HCT116 (cell line): ENCODE results near the gene TTF2. TPM values are rescaled to one million over a fixed set of nuclear protein-coding genes. Genes with fewer than 3 reads are reported as not detected.

Experiments
- ATAC-seq: fragments of 200-7000 bp; cut with Tn5 transposase; 2 replicates; pipeline ENCODE4 v1.9.1; 2020; ENCODE audit warnings: mild to moderate bottlenecking, moderate library complexity
- BruUV-seq: library from RNA; stranded (reverse); fragments of 400-500 nt; replicated peaks from 2 replicates; lab custom pipeline; 2021; lab: Mats Ljungman, UMichigan
- CTCF ChIA-PET: fragments of 300-600 bp; sonication (Branson Sonifier 250); formaldehyde crosslinking; loops from one replicate; lab custom pipeline; 2021; ENCODE audit warnings: antibody characterized with exemption; lab: Charles Lee
- POLR2A ChIA-PET: fragments of 300-600, 350-600 bp; sonication (Branson Sonifier 250); formaldehyde crosslinking; loops from one replicate; lab custom pipeline; 2021; ENCODE audit warnings: antibody characterized with exemption; lab: Charles Lee
- RAD21 ChIA-PET, 2 experiments: fragments of 300-600 bp; sonication (Branson Sonifier 250); formaldehyde crosslinking; loops; one replicate each; lab custom pipeline; 2023; ENCODE audit warnings: low total read pairs in 2 of 2; ENCODE audit not compliant: uncharacterized antibody in 2 of 2, unreplicated experiment in 2 of 2, low non-redundant PET in 1 of 2; lab: Charles Lee
- DNase-seq: peaks from one replicate; pipeline ENCODE4 v3.0.0-alpha.2; 2010; ENCODE audit warnings: low read depth, low spot score
- H2AFZ ChIP-seq: fragments of 200-600 bp; shearing (Covaris generic), sonication (generic); 2 replicates; pipeline ENCODE4 v1.6.1; 2017; ENCODE audit warnings: low read depth, mixed run types, mixed read lengths, antibody characterized with exemption, low read length; ENCODE audit not compliant: poor library complexity, severe bottlenecking
- H3K27ac ChIP-seq: 2 replicates; pipeline ENCODE4 v1.5.1; 2012; ENCODE audit warnings: low read depth, low read length
- H3K27me3 ChIP-seq: fragments of 200-600 bp; sonication (generic); 2 replicates; pipeline ENCODE4 v1.6.1; 2016; ENCODE audit warnings: mixed run types, low read length, mixed read lengths; ENCODE audit not compliant: insufficient read depth
- H3K36me3 ChIP-seq, 2 experiments: fragments of 200-500 bp in 1 of 2; fragments of 200-600 bp in 1 of 2; sonication (Bioruptor generic) in 1 of 2; sonication (generic) in 1 of 2; 2 replicates each; pipeline versions ENCODE4 v1.5.1 to v1.6.1; 2014 to 2016; ENCODE audit warnings: low read length in 2 of 2, inconsistent platforms in 1 of 2, mixed read lengths in 1 of 2, mixed run types in 1 of 2; ENCODE audit not compliant: insufficient read depth in 2 of 2, control insufficient read depth in 1 of 2
- H3K4me1 ChIP-seq, 2 experiments: fragments of 200-600 bp in 1 of 2; sonication (generic) in 1 of 2; 2 replicates each; pipeline versions ENCODE4 v1.5.1 to v1.6.1; 2012 to 2017; ENCODE audit warnings: low read length in 2 of 2, inconsistent platforms in 1 of 2, mild to moderate bottlenecking in 1 of 2, mixed read lengths in 1 of 2, mixed run types in 1 of 2, moderate library complexity in 1 of 2; ENCODE audit not compliant: insufficient read depth in 2 of 2, control insufficient read depth in 1 of 2
- H3K4me2 ChIP-seq: fragments of 200-600 bp; sonication (generic); 2 replicates; pipeline ENCODE4 v1.6.1; 2017; ENCODE audit warnings: mixed run types, low read length, mixed read lengths
- H3K4me3 ChIP-seq, 2 experiments: fragments of 200-600 bp in 1 of 2; sonication (generic) in 1 of 2; replicated peaks in 1 of 2; 2 replicates each; pipeline ENCODE4 v1.5.1; 2011 to 2016; ENCODE audit warnings: low read length in 2 of 2, control low read depth in 1 of 2, low read depth in 1 of 2, mild to moderate bottlenecking in 1 of 2, mixed read lengths in 1 of 2, mixed run types in 1 of 2
- H3K79me2 ChIP-seq: fragments of 200-600 bp; sonication (generic); 2 replicates; pipeline ENCODE4 v1.6.1; 2017; ENCODE audit warnings: mild to moderate bottlenecking, mixed run types, low read length, moderate library complexity, mixed read lengths; ENCODE audit not compliant: insufficient read depth
- H3K9ac ChIP-seq: fragments of 200-600 bp; sonication (generic); 2 replicates; pipeline ENCODE4 v1.6.1; 2016; ENCODE audit warnings: low read length, mixed read lengths
- H3K9me2 ChIP-seq: fragments of 200-600 bp; sonication (generic), shearing (Covaris generic); 2 replicates; pipeline ENCODE4 v1.6.1; 2017; ENCODE audit warnings: mixed run types, mild to moderate bottlenecking, moderate library complexity; ENCODE audit not compliant: insufficient read depth
- H3K9me3 ChIP-seq, 2 experiments: fragments of 200-500 bp in 1 of 2; fragments of 200-600 bp in 1 of 2; sonication (Bioruptor generic) in 1 of 2; sonication (generic) in 1 of 2; 2 replicates each; pipeline ENCODE4 v1.6.1; 2014 to 2017; ENCODE audit warnings: low read length in 2 of 2, mixed read lengths in 2 of 2, inconsistent platforms in 1 of 2, low read depth in 1 of 2, mild to moderate bottlenecking in 1 of 2, mixed run types in 1 of 2, moderate library complexity in 1 of 2; ENCODE audit not compliant: control insufficient read depth in 1 of 2, insufficient read depth in 1 of 2
- H4K20me1 ChIP-seq: fragments of 200-600 bp; sonication (generic), shearing (Covaris generic); 2 replicates; pipeline ENCODE4 v1.6.1; 2017; ENCODE audit warnings: mixed run types, mild to moderate bottlenecking, moderate library complexity; ENCODE audit not compliant: insufficient read depth
- EGR1 ChIP-seq: IDR thresholded peaks from 2 replicates; pipeline ENCODE4 v1.6.1; 2012; ENCODE audit warnings: low read depth
- ELF1 ChIP-seq: IDR thresholded peaks from 2 replicates; pipeline ENCODE4 v1.6.1; 2012; ENCODE audit warnings: low read depth, borderline replicate concordance
- FOSL1 ChIP-seq: IDR thresholded peaks from 2 replicates; pipeline ENCODE4 v1.6.1; 2012; ENCODE audit warnings: low read depth
- POLR2A ChIP-seq: IDR thresholded peaks from 2 replicates; pipeline ENCODE4 v1.7.0; 2011; ENCODE audit warnings: borderline replicate concordance; ENCODE audit not compliant: insufficient read depth, insufficient read length; ENCODE audit errors: extremely low read depth
- POLR2AphosphoS5 ChIP-seq: IDR thresholded peaks from 2 replicates; pipeline ENCODE4 v1.6.1; 2011; ENCODE audit warnings: mild to moderate bottlenecking, low read depth, low read length, moderate library complexity
- SIN3A ChIP-seq: IDR thresholded peaks from 2 replicates; pipeline ENCODE4 v1.6.1; 2012; ENCODE audit warnings: low read depth
- SRF ChIP-seq: IDR thresholded peaks from 2 replicates; pipeline ENCODE4 v1.6.1; 2012; ENCODE audit warnings: low read depth
- YY1 ChIP-seq: IDR thresholded peaks from 2 replicates; pipeline ENCODE4 v1.6.1; 2011; ENCODE audit warnings: low read length, low read depth, moderate library complexity, mild to moderate bottlenecking; ENCODE audit not compliant: insufficient replicate concordance; ENCODE audit errors: extremely low read depth
- ZFX ChIP-seq: fragments of 450-650 bp; IDR thresholded peaks from 2 replicates; pipeline ENCODE4 v1.6.1; 2017
- intact Hi-C: fragments of 100-400 bp; cut with micrococcal nuclease; formaldehyde crosslinking; loops from 2 replicates; pipeline ENCODE4 v1.10.0; 2022
- total RNA-seq: library from RNA; stranded (reverse); gene quantifications from one replicate; pipeline ENCODE4 v1.2.1, GENCODE V29; 2021; ENCODE audit not compliant: unreplicated experiment

The TTF2 gene
- total RNA-seq, 1 experiment from 2014 or later, result 60.3 TPM

- Histone ChIP-seq H2AFZ (no peak overlapping the region), H3K9me2 (no peaks in the 10 kb centered on the region), H3K79me2 (no peaks in the 10 kb centered on the region), H3K9ac (no peak overlapping the region), H3K27ac (no peak overlapping the region), H3K36me3 (no peaks in the 10 kb centered on the region), H3K4me3 (no peak overlapping the region), H3K9me3 (no peaks in the 10 kb centered on the region), H3K27me3 (no peaks in the 10 kb centered on the region), H4K20me1 (no peaks in the 10 kb centered on the region), H3K4me1 (no peaks in the 10 kb centered on the region), H3K4me2 (no peak overlapping the region)
- DNase-seq (no peak), ATAC-seq (no peak)
- BruUV-seq, result no TSS peak
- CTCF ChIA-PET, result no interaction called here
- intact Hi-C loops, result no loop called here
- RAD21 ChIA-PET, result no interaction called here
- POLR2A ChIA-PET, result no interaction called here
- TF ChIP-seq EGR1 (no peak), POLR2A (no peak), ZFX (no peak), SRF (no peak), POLR2AphosphoS5 (no peak), YY1 (no peak)
These were observed 13.3 kb upstream of the TTF2 start for GRCh38 chr1:117046781-117047180.

GRCh38 chr1:117047271-117047670 is 12.9 kb upstream of the TTF2 start:
- RAD21 ChIA-PET, result no interaction called here
- no peak for TF ChIP-seq SIN3A
- TF ChIP-seq ELF1, result no peak
- TF ChIP-seq FOSL1, result no peak
- TF ChIP-seq ZFX, result no peak
- CTCF ChIA-PET, result interaction anchor here (0.5 kb wide), 1 partner anchor 323 kb away, joined by 3 read pairs; no protein-coding TSS in a partner anchor
- DNase-seq, result no peak
- H3K27ac ChIP-seq, result no peak overlapping the region
- H3K4me1 ChIP-seq, result no peaks in the 10 kb centered on the region
- H3K9me3 ChIP-seq, result no peaks in the 10 kb centered on the region
- no peaks in the 10 kb centered on the region for H3K27me3 ChIP-seq
- no peak for ATAC-seq
- H4K20me1 ChIP-seq, result no peaks in the 10 kb centered on the region
- POLR2A ChIA-PET, result no interaction called here
- no peaks in the 10 kb centered on the region for H3K9me2 ChIP-seq
- no peaks in the 10 kb centered on the region for H3K36me3 ChIP-seq
- H2AFZ ChIP-seq, result no peak overlapping the region
- no peaks in the 10 kb centered on the region for H3K79me2 ChIP-seq
- intact Hi-C loops, result no loop called here
- no peak overlapping the region for H3K4me3 ChIP-seq
- no TSS peak for BruUV-seq
- no peak overlapping the region for H3K4me2 ChIP-seq
- H3K9ac ChIP-seq, result no peak overlapping the region
